WTC11 (cell line): ENCODE data around the gene SMPD1. TPM values are rescaled to one million over a fixed set of nuclear protein-coding genes. Genes with fewer than 3 reads are reported as not detected.

Source experiments
- ATAC-seq: fragments of 200-7000 bp; cut with Tn5 transposase; 2 replicates; pipeline ENCODE4 v1.10.0; 2021; ENCODE audit warnings: mild to moderate bottlenecking, moderate library complexity
- CTCF ChIA-PET: fragments of 300-600 bp; sonication (Branson Sonifier 250); formaldehyde crosslinking; loops from one replicate; lab custom pipeline; 2021; ENCODE audit warnings: antibody characterized with exemption; lab: Charles Lee
- POLR2A ChIA-PET: fragments of 350-600 bp; sonication (Branson Sonifier 250); formaldehyde crosslinking; loops from one replicate; lab custom pipeline; 2021; ENCODE audit warnings: antibody characterized with exemption; lab: Charles Lee
- DNase-seq: peaks from one replicate; pipeline ENCODE4 v3.0.0; 2021; ENCODE audit warnings: low spot score
- H3K27ac Mint-ChIP-seq: 2 replicates; pipeline ENCODE4 v1.8.0; 2021; ENCODE audit warnings: mixed read lengths
- H3K27me3 Mint-ChIP-seq: 2 replicates; pipeline ENCODE4 v1.8.0; 2021; ENCODE audit warnings: low read depth, mild to moderate bottlenecking, moderate library complexity, mixed read lengths
- H3K36me3 Mint-ChIP-seq: 2 replicates; pipeline ENCODE4 v1.8.0; 2021; ENCODE audit warnings: mixed read lengths
- H3K4me1 Mint-ChIP-seq: 2 replicates; pipeline ENCODE4 v1.8.0; 2022; ENCODE audit warnings: mixed read lengths
- H3K4me3 Mint-ChIP-seq: 2 replicates; pipeline ENCODE4 v1.8.0; 2021; ENCODE audit warnings: mild to moderate bottlenecking, moderate library complexity, mixed read lengths
- H3K9me3 Mint-ChIP-seq: 2 replicates; pipeline ENCODE4 v1.8.0; 2021; ENCODE audit warnings: mixed read lengths
- AFF4 ChIP-seq: sonication (generic); formaldehyde crosslinking; IDR thresholded peaks from 2 replicates; pipeline ENCODE4 v1.8.1; 2023; ENCODE audit warnings: mild to moderate bottlenecking, missing genetic modification reagents, borderline replicate concordance
- ATF1 ChIP-seq: sonication (generic); formaldehyde crosslinking; IDR thresholded peaks from 2 replicates; pipeline ENCODE4 v1.8.1; 2023; ENCODE audit warnings: mild to moderate bottlenecking, moderate library complexity, missing genetic modification reagents
- ATF3 ChIP-seq: sonication (generic); formaldehyde crosslinking; conservative IDR thresholded peaks from 2 replicates; pipeline ENCODE4 v1.8.1; 2022; ENCODE audit warnings: mild to moderate bottlenecking, missing genetic modification reagents
- CBFB ChIP-seq: sonication (generic); formaldehyde crosslinking; IDR thresholded peaks from 2 replicates; pipeline ENCODE4 v1.8.1; 2022; ENCODE audit warnings: mild to moderate bottlenecking, low read depth, missing genetic modification reagents
- E2F1 ChIP-seq: sonication (generic); formaldehyde crosslinking; IDR thresholded peaks from 2 replicates; pipeline ENCODE4 v1.8.0; 2022; ENCODE audit warnings: mild to moderate bottlenecking, missing genetic modification reagents
- E2F4 ChIP-seq: sonication (generic); formaldehyde crosslinking; IDR thresholded peaks from 2 replicates; pipeline ENCODE4 v1.8.1; 2022; ENCODE audit warnings: low read depth, mild to moderate bottlenecking, moderate library complexity, missing genetic modification reagents, borderline replicate concordance
- ELF4 ChIP-seq: sonication (generic); formaldehyde crosslinking; IDR thresholded peaks from 2 replicates; pipeline ENCODE4 v1.8.1; 2022; ENCODE audit warnings: low read depth, mild to moderate bottlenecking, moderate library complexity, missing genetic modification reagents
- ESRRA ChIP-seq: sonication (generic); formaldehyde crosslinking; IDR thresholded peaks from 2 replicates; pipeline ENCODE4 v1.8.1; 2022; ENCODE audit warnings: mild to moderate bottlenecking, missing genetic modification reagents, borderline replicate concordance
- FOXJ3 ChIP-seq: sonication (generic); formaldehyde crosslinking; IDR thresholded peaks from 2 replicates; pipeline ENCODE4 v1.9.0; 2021; ENCODE audit warnings: missing genetic modification reagents, mild to moderate bottlenecking, borderline replicate concordance
- FOXK1 ChIP-seq: sonication (generic); formaldehyde crosslinking; IDR thresholded peaks from 2 replicates; pipeline ENCODE4 v1.8.0; 2022; ENCODE audit warnings: mild to moderate bottlenecking, moderate library complexity, missing genetic modification reagents
- FOXP1 ChIP-seq: sonication (generic); formaldehyde crosslinking; IDR thresholded peaks from 2 replicates; pipeline ENCODE4 v1.8.0; 2022; ENCODE audit warnings: missing genetic modification reagents, mild to moderate bottlenecking, moderate library complexity, borderline replicate concordance
- GTF2I ChIP-seq: fragments of 250-450 bp; sonication (Bioruptor Pico); conservative IDR thresholded peaks from 2 replicates; pipeline ENCODE4 v1.4.0; 2021; ENCODE audit warnings: mild to moderate bottlenecking
- IRF2 ChIP-seq: sonication (generic); formaldehyde crosslinking; IDR thresholded peaks from 2 replicates; pipeline ENCODE4 v1.8.0; 2022; ENCODE audit warnings: low read depth, missing genetic modification reagents, borderline replicate concordance
- NFATC4 ChIP-seq: fragments of 250-450 bp; sonication (Bioruptor Pico); IDR thresholded peaks from 2 replicates; pipeline ENCODE4 v1.9.0; 2021; ENCODE audit warnings: mild to moderate bottlenecking
- NFE2L1 ChIP-seq: sonication (generic); formaldehyde crosslinking; IDR thresholded peaks from 2 replicates; pipeline ENCODE4 v1.8.1; 2023; ENCODE audit warnings: missing genetic modification reagents
- OVOL2 ChIP-seq: fragments of 250-450 bp; sonication (Bioruptor Pico); IDR thresholded peaks from 2 replicates; pipeline ENCODE4 v1.9.0; 2021; ENCODE audit warnings: mild to moderate bottlenecking, borderline replicate concordance
- SP1 ChIP-seq: sonication (generic); formaldehyde crosslinking; conservative IDR thresholded peaks from 2 replicates; pipeline ENCODE4 v1.8.1; 2022; ENCODE audit warnings: missing genetic modification reagents
- USF2 ChIP-seq: sonication (generic); formaldehyde crosslinking; IDR thresholded peaks from 2 replicates; pipeline ENCODE4 v1.8.1; 2023; ENCODE audit warnings: mild to moderate bottlenecking, missing genetic modification reagents, moderate library complexity
- ZNF263 ChIP-seq: sonication (generic); formaldehyde crosslinking; IDR thresholded peaks from 2 replicates; pipeline ENCODE4 v1.8.1; 2022; ENCODE audit warnings: low read depth, mild to moderate bottlenecking, moderate library complexity, missing genetic modification reagents
- ZNF317 ChIP-seq: sonication (generic); formaldehyde crosslinking; IDR thresholded peaks from 2 replicates; pipeline ENCODE4 v1.8.1; 2023; ENCODE audit warnings: low read depth, mild to moderate bottlenecking, moderate library complexity, missing genetic modification reagents, borderline replicate concordance
- total RNA-seq: library from RNA; stranded (reverse); gene quantifications from 3 replicates; pipeline ENCODE4 v1.2.3, GENCODE V29; 2021

The SMPD1 gene
- total RNA-seq, 1 experiment from 2014 or later, result 4.4 TPM

- ATAC-seq, result no peak
- no peak overlapping the region for H3K27ac Mint-ChIP-seq
- peaks cover 13% of the 10 kb centered on the region for H3K27me3 Mint-ChIP-seq
- DNase-seq, result no peak
- H3K36me3 Mint-ChIP-seq, result no peaks in the 10 kb centered on the region
- POLR2A ChIA-PET, result no interaction called here
- H3K9me3 Mint-ChIP-seq, result no peaks in the 10 kb centered on the region
- TF ChIP-seq E2F1 (CRISPR knock-in tag) (no peak), ELF4 (CRISPR knock-in tag) (no peak), IRF2 (CRISPR knock-in tag) (no peak), FOXP1 (CRISPR knock-in tag) (no peak), SP1 (CRISPR knock-in tag) (no peak), ATF1 (CRISPR knock-in tag) (no peak), CBFB (no peak)
- CTCF ChIA-PET, result interaction anchor here (1.4 to 6.7 kb wide), 4 partner anchors 10 to 55 kb away, joined by 6 to 57 read pairs (median 18); no protein-coding TSS in a partner anchor
- peak overlapping the region; percentile 12; the same call in 1 of the 2 replicates for H3K4me3 Mint-ChIP-seq
- H3K4me1 Mint-ChIP-seq, result peaks cover 43% of the 10 kb centered on the region
These were observed 1.5 kb upstream of the SMPD1 start for GRCh38 chr11:6388748-6389147.

- DNase-seq, result no peak
- Mint-ChIP-seq H3K9me3 (no peaks in the 10 kb centered on the region), H3K27me3 (peaks cover 13% of the 10 kb centered on the region), H3K27ac (no peak overlapping the region), H3K4me3 (peak overlapping the region; percentile 92), H3K36me3 (no peaks in the 10 kb centered on the region), H3K4me1 (peaks cover 25% of the 10 kb centered on the region)
- ChIA-PET POLR2A (interaction anchor here (1.2 kb wide), 2 partner anchors 12 to 28 kb away, joined by 5 to 6 read pairs; partner anchors contain the start of gene APBB1), CTCF (interaction anchor here (0.8 to 6.7 kb wide), 13 partner anchors 12 to 156 kb away, joined by 3 to 57 read pairs (median 5); partner anchors contain the start of genes FHIP1B and HPX)
- TF ChIP-seq OVOL2 (CRISPR knock-in tag) (no peak), AFF4 (CRISPR knock-in tag) (no peak)
- no peak for ATAC-seq
These were observed 620 bp downstream of the SMPD1 start for GRCh38 chr11:6390718-6391469.

GRCh38 chr11:6391537-6392134 lies 1.4 kb downstream of the SMPD1 start:
- ATAC-seq, result no peak
- Mint-ChIP-seq H3K27ac (no peak overlapping the region), H3K9me3 (no peaks in the 10 kb centered on the region), H3K4me3 (peak overlapping the region; percentile 92; the same call in 1 of the 2 replicates), H3K4me1 (peaks cover 21% of the 10 kb centered on the region), H3K36me3 (no peaks in the 10 kb centered on the region), H3K27me3 (peaks cover 13% of the 10 kb centered on the region)
- POLR2A ChIA-PET, result no interaction called here
- DNase-seq, result no peak
- no peak for TF ChIP-seq E2F4 (CRISPR knock-in tag)
- no peak for TF ChIP-seq ZNF317
- no peak for TF ChIP-seq ESRRA (CRISPR knock-in tag)
- TF ChIP-seq USF2, result no peak
- TF ChIP-seq ZNF263 (CRISPR knock-in tag), result no peak
- no peak for TF ChIP-seq NFATC4
- TF ChIP-seq E2F1 (CRISPR knock-in tag), result no peak
- TF ChIP-seq ATF3, result no peak
- no peak for TF ChIP-seq FOXK1 (CRISPR knock-in tag)
- no peak for TF ChIP-seq GTF2I (CRISPR knock-in tag)
- TF ChIP-seq FOXJ3, result no peak
- no peak for TF ChIP-seq NFE2L1 (CRISPR knock-in tag)
- CTCF ChIA-PET, result interaction anchor here (1.1 to 6.7 kb wide), 5 partner anchors 13 to 91 kb away, joined by 3 to 57 read pairs (median 18); no protein-coding TSS in a partner anchor
